HG03342 (cell line): Measurements from ENCODE around the gene TRPV4.

Experiments
- ATAC-seq: cut with Tn5 transposase; IDR thresholded peaks from one replicate; pipeline ENCODE4 v1.9.1; 2021; ENCODE audit warnings: mild to moderate bottlenecking, moderate library complexity; ENCODE audit not compliant: unreplicated experiment

Gene TRPV4

GRCh38 chr12:109781668-109782325 lies 51.4 kb downstream of the TRPV4 start:
- no peak for ATAC-seq

GRCh38 chr12:109779382-109779781 lies 53.8 kb downstream of the TRPV4 start:
- no peak for ATAC-seq

- ATAC-seq: no peak
Measured at GRCh38 chr12:109778684-109779083, 54.5 kb downstream of the TRPV4 start.

- no peak for ATAC-seq
Measured at GRCh38 chr12:109777544-109777943, 55.7 kb downstream of the TRPV4 start.

DNA sequence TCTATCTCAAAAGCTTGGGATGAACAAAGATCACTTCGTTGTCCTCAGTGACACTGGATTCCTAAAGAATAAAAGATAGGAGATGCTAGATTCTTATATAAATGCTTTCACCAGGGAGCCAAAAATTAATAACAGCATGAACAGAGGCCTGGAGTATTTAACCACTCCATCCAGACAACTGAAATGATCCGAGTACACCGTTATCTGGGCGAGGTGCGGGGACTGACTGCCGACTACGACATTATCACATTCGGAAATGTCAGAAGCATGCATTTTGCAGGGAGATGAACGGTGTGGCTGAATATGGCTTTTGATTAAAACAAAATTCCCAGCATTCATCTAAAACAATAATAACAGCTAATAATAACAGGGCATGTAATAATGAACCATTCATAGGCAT lies 56.6 kb downstream of the TRPV4 start:
- ATAC-seq: no peak

- no peak for ATAC-seq
Measured at GRCh38 chr12:109775172-109775881, 57.9 kb downstream of the TRPV4 start.

- ATAC-seq: no peak
Measured at GRCh38 chr12:109773384-109774011, 59.7 kb downstream of the TRPV4 start.

- no peak for ATAC-seq
Measured at GRCh38 chr12:109772622-109773321, 60.4 kb downstream of the TRPV4 start.

DNA sequence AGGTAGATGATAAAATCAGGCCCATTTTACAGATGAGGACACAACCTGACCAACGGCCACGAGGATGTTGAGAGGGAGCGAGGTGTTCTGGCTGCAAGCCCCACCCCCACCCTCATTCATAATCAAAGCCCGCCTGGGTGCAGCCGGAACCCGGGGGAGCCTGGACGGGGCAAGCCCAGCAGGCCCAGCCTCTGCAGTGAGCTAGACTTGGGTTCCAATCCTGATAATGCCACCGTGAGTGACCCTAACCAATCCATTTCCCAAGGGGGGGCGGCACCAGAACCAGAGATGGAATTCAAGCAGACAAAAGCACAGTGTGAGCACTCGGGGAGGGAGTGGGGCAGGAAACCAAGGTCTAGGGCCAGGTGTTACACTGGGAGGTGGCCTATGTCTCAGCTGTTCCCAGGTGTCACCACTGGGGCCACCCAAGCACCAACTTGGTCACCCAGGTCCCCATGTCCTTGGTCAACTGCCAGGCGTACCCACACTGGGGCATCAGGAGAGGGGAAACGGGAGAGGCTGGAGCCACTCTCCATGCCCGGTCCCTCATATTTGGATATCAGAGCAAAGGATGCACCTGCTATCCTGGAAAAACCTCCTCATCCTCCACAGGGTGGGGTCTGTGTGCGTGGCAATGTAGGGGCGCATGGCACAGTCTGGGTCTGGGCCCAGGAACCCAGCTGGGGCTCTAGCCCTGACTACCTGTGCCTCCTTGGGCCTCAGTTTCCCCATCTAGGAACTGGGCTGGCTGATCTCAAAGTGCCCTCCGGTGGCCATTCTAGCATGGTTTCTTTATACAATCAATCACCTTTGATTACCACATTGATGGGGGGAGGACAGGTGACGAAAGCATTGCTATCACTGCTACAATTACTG lies 61.2 kb downstream of the TRPV4 start:
- no peak for ATAC-seq

DNA sequence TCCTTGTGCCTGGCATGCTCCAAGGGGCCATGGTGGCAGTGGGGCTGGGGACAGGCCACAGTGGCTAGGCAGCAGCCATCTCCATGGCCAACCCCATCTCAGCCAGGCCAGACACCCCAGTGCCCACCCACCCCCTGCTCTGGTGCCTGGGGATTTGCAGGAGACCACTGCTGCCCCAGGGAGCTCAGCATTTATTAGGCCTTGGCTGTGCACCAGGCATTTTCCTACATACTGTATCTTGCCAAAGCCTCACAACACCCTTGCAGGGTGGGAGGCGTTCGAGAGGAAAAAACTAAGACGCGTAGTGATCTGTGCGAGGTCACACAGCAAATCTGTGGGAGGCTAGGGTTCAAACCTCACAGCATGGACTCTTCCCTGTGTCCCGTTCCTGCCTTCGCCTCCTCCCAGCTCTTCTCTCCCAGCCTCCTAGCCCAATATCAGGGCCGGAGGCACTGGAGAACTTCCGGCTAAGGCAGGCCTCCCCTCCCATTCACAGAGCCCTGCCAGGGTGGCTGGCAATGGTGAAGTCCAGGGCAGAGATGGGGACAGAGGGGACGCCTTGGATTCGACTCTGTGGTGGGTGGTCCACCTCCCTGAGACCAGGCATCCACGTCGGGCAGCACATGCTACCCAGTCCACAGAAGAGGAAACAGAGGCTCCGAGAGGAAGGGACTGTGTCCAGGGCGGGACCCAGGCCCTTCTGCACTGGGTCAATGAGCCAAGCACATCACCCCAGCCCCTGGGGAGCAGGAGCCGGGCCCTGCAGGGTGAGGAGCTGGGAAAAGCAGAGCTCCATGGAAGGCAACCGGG lies 62.1 kb downstream of the TRPV4 start:
- ATAC-seq: no peak

DNA sequence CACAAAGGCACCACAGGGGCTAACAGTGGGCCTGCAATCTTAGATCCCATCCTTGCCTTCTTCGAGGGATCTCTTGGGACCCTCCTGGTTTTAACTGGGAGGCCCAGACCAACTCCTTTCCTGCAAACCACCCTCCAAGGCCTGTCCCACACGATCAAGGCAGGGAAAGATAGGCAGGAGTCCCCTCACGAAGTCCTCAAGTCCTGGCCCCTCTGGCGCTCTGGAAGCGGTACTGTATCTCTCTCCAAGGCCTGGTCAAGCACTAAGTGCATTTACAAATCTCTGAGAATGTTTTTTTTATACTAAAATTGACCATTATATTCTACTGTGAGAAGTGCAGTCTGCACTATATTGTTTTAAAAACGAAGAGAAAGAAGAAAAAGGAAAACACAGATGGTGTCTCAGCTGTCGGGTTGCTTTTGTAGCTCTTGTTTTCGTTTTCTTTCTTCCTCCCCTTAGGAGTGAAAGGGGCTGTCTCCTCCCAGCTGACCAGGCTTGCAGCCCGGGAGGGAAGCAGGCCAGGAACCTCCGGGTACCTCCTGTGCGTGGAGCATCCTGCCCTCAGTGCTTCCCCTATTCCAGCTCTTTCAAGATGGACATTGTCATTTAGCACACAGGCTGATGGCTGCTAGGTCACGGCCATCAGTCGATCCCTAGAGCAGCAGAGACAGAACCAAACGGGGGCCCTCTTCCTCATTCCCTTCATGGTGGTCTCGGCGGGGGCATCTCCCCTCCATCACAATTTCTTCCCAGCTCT lies 62.9 kb downstream of the TRPV4 start:
- no peak for ATAC-seq

DNA sequence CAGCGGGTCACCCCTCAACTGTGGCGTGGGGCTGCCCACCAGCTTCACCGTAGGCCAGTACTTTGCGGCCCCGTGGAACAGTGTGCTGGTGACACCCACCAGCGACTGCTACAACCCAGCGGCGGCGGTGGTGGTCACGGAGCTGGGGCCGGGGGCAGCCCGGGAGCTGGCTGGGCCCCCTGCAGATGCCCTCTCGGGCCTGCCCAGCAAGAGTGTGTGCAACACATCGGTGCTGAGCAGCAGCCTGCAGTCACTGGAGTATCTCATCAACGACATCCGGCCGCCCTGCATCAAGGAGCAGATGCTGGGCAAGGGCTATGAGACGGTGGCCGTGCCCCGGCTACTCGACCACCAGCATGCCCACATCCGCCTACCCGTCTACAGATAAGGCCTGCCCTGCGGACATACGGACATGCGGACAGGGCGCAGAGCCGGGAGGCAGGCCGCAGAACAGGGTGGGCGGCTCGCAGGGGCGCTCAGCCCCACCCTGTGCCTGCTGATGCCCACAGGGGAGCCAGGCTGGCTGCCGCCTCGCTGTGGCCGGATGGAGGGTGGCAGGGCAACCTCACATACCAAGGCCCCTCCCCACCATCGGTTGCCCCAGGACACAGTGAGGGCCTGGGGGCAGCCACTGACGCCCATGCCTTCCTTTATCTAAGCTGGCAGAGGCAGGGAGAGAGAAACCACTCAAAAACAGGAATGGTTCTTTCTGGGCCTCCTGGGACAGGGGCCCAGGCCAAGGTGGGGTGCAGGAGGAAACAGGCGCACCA lies 64.1 kb downstream of the TRPV4 start:
- ATAC-seq: no peak

DNA sequence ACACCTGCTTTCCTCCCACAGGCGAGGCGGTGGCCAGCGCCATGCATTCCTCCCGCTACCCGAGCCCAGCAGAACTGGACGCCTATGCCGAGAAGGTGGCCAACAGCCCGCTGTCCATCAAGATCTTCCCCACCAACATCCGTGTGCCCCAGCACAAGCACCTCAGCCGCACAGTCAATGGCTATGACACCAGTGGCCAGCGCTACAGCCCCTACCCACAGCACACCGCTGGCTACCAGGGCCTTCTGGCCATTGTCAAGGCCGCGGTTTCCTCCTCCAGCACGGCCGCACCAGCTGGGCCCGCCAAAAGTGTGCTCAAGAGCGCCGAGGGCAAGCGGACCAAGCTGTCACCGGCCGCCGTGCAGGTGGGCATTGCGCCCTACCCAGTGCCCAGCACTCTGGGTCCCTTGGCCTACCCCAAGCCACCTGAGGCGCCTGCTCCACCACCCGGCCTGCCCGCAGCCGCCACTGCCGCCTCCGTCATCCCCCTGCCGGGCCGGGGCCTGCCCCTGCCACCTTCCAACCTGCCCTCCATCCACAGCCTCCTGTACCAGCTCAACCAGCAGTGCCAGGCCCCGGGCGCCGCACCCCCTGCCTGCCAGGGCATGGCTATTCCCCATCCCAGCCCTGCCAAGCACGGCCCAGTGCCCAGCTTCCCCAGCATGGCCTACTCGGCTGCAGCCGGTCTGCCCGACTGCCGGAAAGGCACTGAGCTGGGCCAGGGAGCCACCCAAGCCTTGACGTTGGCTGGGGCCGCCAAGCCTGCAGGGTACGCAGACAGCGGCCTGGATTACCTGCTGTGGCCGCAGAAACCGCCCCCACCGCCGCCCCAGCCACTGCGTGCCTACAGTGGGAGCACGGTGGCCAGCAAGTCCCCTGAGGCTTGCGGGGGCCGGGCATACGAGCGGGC lies 65.0 kb downstream of the TRPV4 start:
- ATAC-seq: no peak

DNA sequence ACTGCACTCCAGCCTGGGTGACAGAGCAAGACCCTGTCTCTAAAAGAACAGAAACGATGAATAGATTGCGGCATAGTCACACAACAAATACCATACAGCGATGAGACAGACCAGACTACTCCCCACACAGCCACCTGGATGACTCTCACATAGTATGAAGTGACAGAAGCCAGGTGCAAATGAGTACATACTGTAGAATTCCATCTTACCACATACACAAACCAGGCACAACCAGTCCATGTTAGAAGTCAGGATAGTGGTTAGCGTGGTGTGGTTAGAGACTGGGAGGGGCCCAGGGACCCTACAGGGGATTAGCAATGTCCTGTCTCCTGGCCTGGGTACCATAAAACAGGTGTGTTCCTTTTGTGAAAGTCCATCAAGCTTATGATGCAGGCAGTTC lies 65.7 kb downstream of the TRPV4 start:
- ATAC-seq: no peak

GRCh38 chr12:109766251-109766778 lies 66.9 kb downstream of the TRPV4 start:
- ATAC-seq: no peak

DNA sequence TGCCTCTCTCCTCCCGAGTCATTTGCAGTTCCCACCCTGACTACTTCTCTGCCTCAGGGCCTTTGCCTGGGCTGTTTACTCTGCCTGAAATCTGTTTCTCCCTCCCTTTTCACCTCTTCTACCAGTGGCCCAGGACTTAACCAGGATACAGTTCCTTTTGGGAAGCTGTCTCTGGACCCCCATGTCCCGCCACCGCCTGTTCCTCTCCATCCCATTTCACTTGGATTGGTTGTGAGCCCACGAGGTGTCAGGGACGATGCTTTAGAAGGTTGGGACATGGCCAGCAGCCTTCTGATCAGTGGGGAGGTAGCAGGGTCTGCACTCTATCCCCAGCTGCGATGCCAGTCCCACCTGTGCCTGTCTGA lies 67.8 kb downstream of the TRPV4 start:
- ATAC-seq: no peak

GRCh38 chr12:109764776-109765445 lies 68.3 kb downstream of the TRPV4 start:
- no peak for ATAC-seq
